ENCODE data around the gene EYS. TPM values are rescaled to one million over a fixed set of nuclear protein-coding genes. Genes with fewer than 3 reads are reported as not detected.
A peak's percentile ranks its signal among the peaks of the same experiment; 100 is the strongest.

Gene EYS
- total RNA-seq, 1 experiment from 2014 or later: not detected

DNA sequence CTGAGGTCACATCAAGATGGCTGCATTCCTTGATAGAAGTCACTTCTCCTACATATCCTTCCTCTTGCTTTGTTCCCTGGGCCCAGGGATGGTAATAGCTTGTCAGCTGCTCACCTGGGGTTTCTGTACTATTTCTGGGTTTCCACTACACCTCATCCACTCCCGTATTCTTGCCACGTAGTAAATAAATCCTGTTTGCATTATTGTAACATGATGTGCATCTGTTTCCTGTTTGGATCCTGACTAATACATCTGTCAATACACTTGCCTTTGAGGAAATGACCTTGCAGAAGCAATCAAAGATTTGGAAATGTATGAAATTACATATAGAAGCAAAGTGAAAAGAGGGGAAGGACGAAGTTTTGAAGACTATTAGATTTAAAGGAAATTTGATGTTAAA is 1452.5 kb downstream of the EYS start:
- intact Hi-C loops (cut with micrococcal nuclease; ENCODE audit: unreplicated experiment): loop anchor here (10.0 kb wide), 1 partner anchor 240 kb away; no protein-coding TSS in a partner anchor
- DNase-seq: no peak
- no peaks in the 10 kb centered on the region for H3K9me3 ChIP-seq
- TF ChIP-seq, protein P1, sequence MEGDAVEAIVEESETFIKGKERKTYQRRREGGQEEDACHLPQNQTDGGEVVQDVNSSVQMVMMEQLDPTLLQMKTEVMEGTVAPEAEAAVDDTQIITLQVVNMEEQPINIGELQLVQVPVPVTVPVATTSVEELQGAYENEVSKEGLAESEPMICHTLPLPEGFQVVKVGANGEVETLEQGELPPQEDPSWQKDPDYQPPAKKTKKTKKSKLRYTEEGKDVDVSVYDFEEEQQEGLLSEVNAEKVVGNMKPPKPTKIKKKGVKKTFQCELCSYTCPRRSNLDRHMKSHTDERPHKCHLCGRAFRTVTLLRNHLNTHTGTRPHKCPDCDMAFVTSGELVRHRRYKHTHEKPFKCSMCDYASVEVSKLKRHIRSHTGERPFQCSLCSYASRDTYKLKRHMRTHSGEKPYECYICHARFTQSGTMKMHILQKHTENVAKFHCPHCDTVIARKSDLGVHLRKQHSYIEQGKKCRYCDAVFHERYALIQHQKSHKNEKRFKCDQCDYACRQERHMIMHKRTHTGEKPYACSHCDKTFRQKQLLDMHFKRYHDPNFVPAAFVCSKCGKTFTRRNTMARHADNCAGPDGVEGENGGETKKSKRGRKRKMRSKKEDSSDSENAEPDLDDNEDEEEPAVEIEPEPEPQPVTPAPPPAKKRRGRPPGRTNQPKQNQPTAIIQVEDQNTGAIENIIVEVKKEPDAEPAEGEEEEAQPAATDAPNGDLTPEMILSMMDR (IDR thresholded peaks at IDR 0.05; ENCODE audit: insufficient read depth in 1 of 2, low read depth in 1 of 2, low read length in 1 of 2, severe bottlenecking in 1 of 2, unreplicated experiment in 1 of 2): no peak
- BruUV-seq (replicated peaks): no TSS peak
- Mint-ChIP-seq H3K4me1 (ENCODE audit: low read depth, unreplicated experiment) (peaks cover 48% of the 10 kb centered on the region), H3K27me3 (ENCODE audit: insufficient read depth, unreplicated experiment) (no peaks in the 10 kb centered on the region), H3K27ac (ENCODE audit: unreplicated experiment) (no peak overlapping the region), H3K4me3 (ENCODE audit: unreplicated experiment) (no peak overlapping the region), H3K9me3 (ENCODE audit: unreplicated experiment) (peaks cover 14% of the 10 kb centered on the region), H3K36me3 (ENCODE audit: insufficient read depth, unreplicated experiment) (no peaks in the 10 kb centered on the region)
- H3K4me3 ChIP-seq (ENCODE audit: low read depth, low read length): no peak overlapping the region
- CTCF ChIA-PET: no interaction called here
- no peaks in the 10 kb centered on the region for H3K27me3 ChIP-seq (replicated peaks; ENCODE audit: control insufficient read depth, insufficient read depth, low read length)
- H3K36me3 ChIP-seq (ENCODE audit: control insufficient read depth, insufficient read depth, low read length): no peaks in the 10 kb centered on the region
- POLR2A ChIA-PET: no interaction called here
- peaks cover 50% of the 10 kb centered on the region for H3K4me1 ChIP-seq

DNA sequence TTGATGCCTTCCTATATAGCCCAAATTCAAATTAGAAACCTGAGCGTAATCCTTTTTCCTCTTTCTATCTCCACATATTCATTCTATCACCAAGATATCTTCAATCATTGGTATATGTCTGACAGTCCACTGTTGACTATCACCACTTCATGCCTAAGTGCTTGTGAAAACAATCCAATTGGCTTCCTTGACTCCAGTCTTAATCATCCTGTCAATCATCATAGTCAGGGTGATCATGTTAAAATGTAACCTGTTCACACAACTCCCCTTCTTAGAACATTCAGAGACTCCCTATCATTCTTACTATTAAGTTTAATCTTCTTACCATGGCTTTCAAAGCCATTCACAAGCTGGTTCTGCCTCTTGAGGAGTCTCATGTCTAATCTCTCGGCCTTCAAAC is 1454.8 kb downstream of the EYS start:
- Histone ChIP-seq H3K36me3 (ENCODE audit: control insufficient read depth, insufficient read depth, low read length) (no peaks in the 10 kb centered on the region), H3K4me3 (ENCODE audit: low read depth, low read length) (no peak overlapping the region), H3K9me3 (no peaks in the 10 kb centered on the region), H3K4me1 (peaks cover 37% of the 10 kb centered on the region), H3K27me3 (replicated peaks; ENCODE audit: control insufficient read depth, insufficient read depth, low read length) (no peaks in the 10 kb centered on the region)
- Mint-ChIP-seq H3K4me1 (ENCODE audit: low read depth, unreplicated experiment) (peaks cover 46% of the 10 kb centered on the region), H3K9me3 (ENCODE audit: unreplicated experiment) (peaks cover 20% of the 10 kb centered on the region), H3K27me3 (ENCODE audit: insufficient read depth, unreplicated experiment) (no peaks in the 10 kb centered on the region), H3K36me3 (ENCODE audit: insufficient read depth, unreplicated experiment) (no peaks in the 10 kb centered on the region), H3K4me3 (ENCODE audit: unreplicated experiment) (no peak overlapping the region), H3K27ac (ENCODE audit: unreplicated experiment) (peak overlapping the region; percentile 0)
- no peak for DNase-seq
- POLR2A ChIA-PET: no interaction called here
- intact Hi-C loops (cut with micrococcal nuclease; ENCODE audit: unreplicated experiment): loop anchor here (10.0 kb wide), 1 partner anchor 237 kb away; no protein-coding TSS in a partner anchor
- BruUV-seq (replicated peaks): no TSS peak
- TF ChIP-seq, protein P1 (IDR thresholded peaks at IDR 0.05; ENCODE audit: insufficient read depth in 1 of 2, low read depth in 1 of 2, low read length in 1 of 2, severe bottlenecking in 1 of 2, unreplicated experiment in 1 of 2): no peak
- CTCF ChIA-PET: no interaction called here

DNA sequence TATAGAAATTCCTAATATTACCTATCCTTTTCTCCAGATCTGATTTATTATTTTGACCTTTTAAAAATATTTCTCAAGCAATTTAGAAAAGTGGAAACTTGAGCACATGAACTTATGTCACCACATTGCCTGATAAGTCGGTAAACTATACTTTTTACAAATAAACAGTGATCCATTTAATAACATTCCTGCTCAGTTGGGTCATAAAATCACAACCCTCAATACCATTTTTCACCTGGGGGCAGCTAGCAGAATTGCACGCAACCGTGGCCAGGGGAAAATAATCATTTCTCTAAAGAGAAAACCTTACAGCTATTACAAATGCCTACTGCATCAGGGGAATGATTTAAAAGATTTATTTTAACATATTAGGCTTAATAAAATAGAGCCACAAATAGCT is 1456.9 kb downstream of the EYS start:
- POLR2A ChIA-PET: no interaction called here

More for the DNA sequence above, 1456.9 kb downstream of the EYS start:
- intact Hi-C loops (cut with micrococcal nuclease; ENCODE audit: unreplicated experiment): loop anchor here (2.0 to 10.0 kb wide), 3 partner anchors 51 to 235 kb away; no protein-coding TSS in a partner anchor
- no peaks in the 10 kb centered on the region for H3K27me3 Mint-ChIP-seq (ENCODE audit: insufficient read depth, unreplicated experiment)
- H3K4me3 Mint-ChIP-seq (ENCODE audit: unreplicated experiment): no peak overlapping the region
- no peaks in the 10 kb centered on the region for H3K27me3 ChIP-seq (replicated peaks; ENCODE audit: control insufficient read depth, insufficient read depth, low read length)
- H3K9me3 Mint-ChIP-seq (ENCODE audit: unreplicated experiment): peaks cover 12% of the 10 kb centered on the region
- H3K27ac Mint-ChIP-seq (ENCODE audit: unreplicated experiment): no peak overlapping the region
- CTCF ChIA-PET: interaction anchor here (0.7 to 1.5 kb wide), 2 partner anchors 9 to 80 kb away, joined by 3 to 4 read pairs; no protein-coding TSS in a partner anchor
- DNase-seq: no peak
- H3K9me3 ChIP-seq: no peaks in the 10 kb centered on the region
- H3K4me1 Mint-ChIP-seq (ENCODE audit: low read depth, unreplicated experiment): peaks cover 37% of the 10 kb centered on the region
- no peak overlapping the region for H3K4me3 ChIP-seq (ENCODE audit: low read depth, low read length)
- TF ChIP-seq, protein P1 (IDR thresholded peaks at IDR 0.05; ENCODE audit: insufficient read depth in 1 of 2, low read depth in 1 of 2, low read length in 1 of 2, severe bottlenecking in 1 of 2, unreplicated experiment in 1 of 2): no peak
- no TSS peak for BruUV-seq (replicated peaks)
- H3K4me1 ChIP-seq: peaks cover 27% of the 10 kb centered on the region
- H3K36me3 Mint-ChIP-seq (ENCODE audit: insufficient read depth, unreplicated experiment): no peaks in the 10 kb centered on the region
- no peaks in the 10 kb centered on the region for H3K36me3 ChIP-seq (ENCODE audit: control insufficient read depth, insufficient read depth, low read length)

All from Caco-2 (cell line).